ENCODE data around the gene SLC12A9. TPM values are rescaled to one million over a fixed set of nuclear protein-coding genes. Genes with fewer than 3 reads are reported as not detected.

The SLC12A9 gene
- total and polyA plus RNA-seq, 2 of the 8 experiments (the other 6 are each of a cell fraction or from before 2014, with no cell fraction given) = 31.4 to 40.1 TPM

DNA sequence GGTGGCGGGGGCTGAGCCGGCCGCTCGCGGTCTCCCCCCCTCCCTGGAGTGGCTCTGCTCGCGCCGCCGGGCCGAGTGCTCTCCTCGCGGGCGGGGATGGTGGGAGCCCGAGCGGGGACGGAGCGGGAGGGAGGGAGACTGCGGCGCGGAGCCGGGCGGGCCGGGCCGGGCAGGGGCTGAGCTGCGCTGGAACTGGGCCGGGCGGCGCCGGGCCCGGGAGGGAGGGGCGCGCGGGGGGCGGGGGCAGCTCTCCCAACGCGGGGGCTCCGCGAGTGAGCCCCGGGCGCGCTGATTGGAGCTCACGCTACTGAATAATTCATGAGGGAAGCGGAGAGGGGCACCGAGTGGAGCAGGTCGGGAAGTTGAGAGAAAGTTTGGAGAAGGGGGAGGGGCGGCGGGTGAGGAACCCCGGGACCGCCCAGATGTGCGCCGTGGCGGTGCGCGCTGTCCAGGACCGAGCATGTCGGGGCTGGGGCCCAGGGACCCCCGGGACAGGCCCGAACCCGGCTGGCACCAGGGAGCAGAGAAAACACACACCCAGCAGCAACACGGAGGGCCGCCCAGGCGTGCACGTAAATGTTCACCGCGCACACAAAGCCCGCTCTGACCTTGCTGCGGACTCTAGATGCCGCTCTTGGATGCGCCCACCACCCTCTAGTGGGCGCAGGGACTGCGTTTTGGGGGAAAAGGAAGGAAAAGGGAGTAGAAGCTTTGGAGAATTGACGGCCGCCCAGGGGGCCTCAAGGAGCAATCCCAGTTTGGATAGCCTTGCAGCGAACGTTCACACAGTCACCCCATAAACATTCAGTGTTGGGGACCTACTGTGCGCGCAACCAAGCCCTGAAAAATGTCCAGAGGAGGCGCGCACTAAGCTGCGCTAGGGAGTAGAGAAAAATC, 24.9 kb upstream of the SLC12A9 start, which contains the start of gene EPHB4 (continued):
- TF ChIP-seq SUZ12 (IDR thresholded peaks at IDR 0.05; ENCODE audit: low read length) (no peak), TAF1 (IDR thresholded peaks at IDR 0.05; ENCODE audit: low read depth, low read length) (peak; percentile 39; the same call in 1 of the 2 replicates), SP4 (IDR thresholded peaks at IDR 0.05; ENCODE audit: low read length) (no peak), SP2 (IDR thresholded peaks at IDR 0.05; ENCODE audit: low read length) (no peak), PHF8 (conservative IDR thresholded peaks at IDR 0.05; ENCODE audit: low read depth, low read length) (peak; percentile 65), ASH2L (IDR thresholded peaks at IDR 0.05; ENCODE audit: low read length) (peak; percentile 78), NRF1 (IDR thresholded peaks at IDR 0.05; ENCODE audit: low read depth, low read length) (peak; percentile 31; the same call in 1 of the 2 replicates), TCF12 (IDR thresholded peaks at IDR 0.05; ENCODE audit: low read depth, low read length) (no peak), KDM1A (IDR thresholded peaks at IDR 0.05; ENCODE audit: borderline replicate concordance, low read length) (peak; percentile 52; the same call in 1 of the 2 replicates), RXRA (IDR thresholded peaks at IDR 0.05; ENCODE audit: insufficient read depth, low read depth, low read length) (no peak), TEAD4 (IDR thresholded peaks at IDR 0.05; ENCODE audit: low read depth, low read length) (no peak), JUN (IDR thresholded peaks at IDR 0.05; ENCODE audit: low read depth, low read length) (no peak), EGR1 (IDR thresholded peaks at IDR 0.05; ENCODE audit: borderline replicate concordance, low read depth, low read length) (no peak), RFX5 (IDR thresholded peaks at IDR 0.05; ENCODE audit: borderline replicate concordance, low read depth, low read length) (no peak), SAP30 (IDR thresholded peaks at IDR 0.05; ENCODE audit: insufficient read depth, insufficient replicate concordance, low read length) (peak; percentile 28), HDAC2 (IDR thresholded peaks at IDR 0.05; ENCODE audit: borderline replicate concordance in 1 of 2, low read depth in 2 of 2, low read length in 2 of 2) (peak in 1 of 2 experiments; percentile 76; a peak in 1 of 4 replicates), TBP (IDR thresholded peaks at IDR 0.05; ENCODE audit: low read depth, low read length) (peak; percentile 28; the same call in 1 of the 2 replicates), FOSL1 (IDR thresholded peaks at IDR 0.05; ENCODE audit: insufficient read depth, low read depth, low read length) (no peak), NANOG (IDR thresholded peaks at IDR 0.05; ENCODE audit: insufficient read depth, low read depth, low read length, poor library complexity, severe bottlenecking) (no peak), CEBPB (IDR thresholded peaks at IDR 0.05; ENCODE audit: low read depth, low read length) (no peak), EP300 (IDR thresholded peaks at IDR 0.05; ENCODE audit: borderline replicate concordance in 1 of 2, low read depth in 2 of 2, low read length in 2 of 2) (no peak)
